HPDE6-E6E7 (cell line): ENCODE results near the gene DLX3.
"Not testable (repeated sequence)": the region's sequence is repeated elsewhere in the genome, so short reads cannot be mapped to it uniquely, and the experiment has no call there.

Experiments
- DNase-seq: peaks from one replicate; pipeline ENCODE4 v3.0.0; 2011; ENCODE audit warnings: missing footprints; ENCODE audit errors: extremely low spot score

The DLX3 gene

DNA sequence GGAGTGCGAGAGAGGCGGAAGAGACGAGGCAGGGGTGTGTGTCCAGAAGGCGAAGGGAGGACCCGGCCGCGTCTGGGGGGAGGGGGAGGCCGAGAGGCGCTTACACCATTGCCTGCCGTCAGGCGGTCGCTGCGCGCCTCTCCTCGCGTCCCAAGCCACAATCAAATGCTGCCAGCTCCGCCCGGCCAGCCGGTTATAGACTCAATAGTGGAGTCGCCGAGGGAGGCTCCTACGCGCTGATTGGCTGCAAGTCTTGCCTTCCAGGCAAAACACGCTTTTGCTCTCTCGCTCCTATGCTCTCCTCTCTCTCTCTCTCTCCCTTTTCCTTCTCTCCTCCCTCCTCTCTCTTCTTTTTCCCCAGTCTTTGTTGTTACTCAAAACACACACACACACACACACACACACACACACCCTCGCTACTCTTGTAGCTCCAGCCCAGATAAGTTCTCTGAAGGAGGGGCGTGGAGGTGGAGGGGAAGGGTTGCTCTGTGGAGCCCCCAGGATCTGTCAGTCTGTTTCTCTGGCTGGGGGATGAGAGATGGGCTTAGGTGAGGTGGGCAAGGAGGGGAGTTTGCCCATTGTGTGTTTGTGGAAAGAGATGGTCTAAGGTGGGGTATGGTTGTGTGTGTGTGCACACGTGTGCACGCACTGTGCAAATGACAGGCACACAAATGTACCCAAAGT, at the start of gene DLX3:
Gene DLX3, minus strand, starts transcription at position 170 of the 684 bp plus-strand sequence. CDS start 226 bp downstream, outside the sequence.
- peak; percentile 81 for DNase-seq

DNA sequence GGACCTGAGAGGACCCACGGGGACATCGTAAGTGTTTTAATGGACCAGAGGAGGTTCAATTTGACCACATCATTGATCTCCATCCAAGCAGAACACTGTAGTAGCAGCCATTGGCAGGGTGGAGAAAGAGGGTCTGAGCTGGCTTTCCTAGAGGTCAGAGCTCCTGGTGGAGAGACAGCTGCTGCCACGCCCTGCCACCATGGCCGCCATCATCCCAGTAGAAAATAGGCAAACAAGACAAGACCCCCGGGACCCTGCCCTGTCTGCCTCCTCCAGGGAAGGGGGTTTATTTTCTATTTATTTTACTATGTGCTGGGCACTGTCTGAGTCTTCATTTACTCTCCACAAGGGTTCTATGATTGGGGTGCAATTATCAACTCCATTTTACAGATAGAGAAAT, 49.5 kb upstream of the DLX3 start:
- no peak for DNase-seq

DNA sequence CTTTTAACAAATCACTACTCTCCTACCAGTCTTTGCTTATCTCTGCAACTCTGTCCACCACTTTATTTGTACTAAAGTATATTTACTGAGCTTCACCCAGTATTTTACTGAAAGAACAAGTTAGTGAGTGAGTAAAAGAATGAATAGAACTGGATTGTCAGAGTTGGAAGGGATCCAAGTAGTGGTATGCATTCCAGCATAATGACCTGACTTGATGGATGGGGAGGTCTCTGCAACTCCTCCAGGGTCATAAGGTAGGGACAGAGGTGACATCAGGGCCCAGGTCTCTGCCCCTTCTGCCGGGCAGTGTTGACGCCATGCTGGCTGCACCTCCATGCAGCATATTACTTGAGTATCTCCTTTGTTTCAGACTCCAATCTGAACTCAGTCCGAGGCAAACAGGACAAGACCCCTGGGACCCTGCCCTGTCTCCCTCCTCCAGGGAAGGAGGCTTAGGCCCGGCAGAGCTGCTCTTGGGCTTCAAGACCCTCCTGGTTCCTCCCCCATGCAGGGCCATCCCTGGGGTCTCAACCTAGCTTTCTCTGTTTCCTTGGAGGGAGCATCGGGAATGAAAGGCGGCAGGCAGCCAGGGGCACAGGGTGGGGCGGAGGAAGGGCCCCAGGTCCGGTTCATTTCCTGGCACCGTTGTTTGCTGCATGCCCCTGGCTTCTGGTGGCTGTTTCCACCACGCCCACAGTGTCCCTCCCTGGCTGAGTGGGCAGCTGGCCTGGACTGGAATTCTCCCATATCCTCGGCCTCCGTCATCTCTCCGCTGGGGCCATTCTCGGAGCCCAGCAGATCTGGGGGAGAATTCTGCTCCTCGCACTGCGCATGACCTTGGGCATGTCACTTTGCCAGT, 48.5 kb upstream of the DLX3 start:
- DNase-seq, result no peak

GRCh38 chr17:50042211-50042610, 47.2 kb upstream of the DLX3 start:
- DNase-seq, result no peak

- not testable (repeated sequence) for DNase-seq
These were observed 45.5 kb upstream of the DLX3 start for GRCh38 chr17:50040496-50040895.

DNA sequence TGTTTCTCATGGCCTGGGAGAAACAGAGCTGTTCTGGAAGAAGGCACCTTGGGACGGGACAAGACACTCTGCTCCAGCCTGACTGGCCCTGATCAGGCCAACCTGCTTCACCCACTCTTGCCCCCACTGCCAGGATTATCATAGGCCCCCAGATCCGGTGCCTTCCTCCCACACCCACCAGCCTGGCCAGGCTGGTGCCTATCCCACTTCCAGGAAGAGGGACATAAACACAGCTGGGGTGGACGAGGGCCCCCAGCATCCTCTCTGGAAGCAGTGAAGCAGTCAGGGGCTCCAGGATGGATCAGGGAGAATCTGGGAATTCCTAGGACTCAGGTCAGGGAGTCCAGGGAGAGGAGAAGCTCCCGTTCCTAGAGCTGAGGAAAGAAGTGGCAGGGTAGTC, 44.0 kb upstream of the DLX3 start:
- no peak for DNase-seq

- no peak for DNase-seq
These were observed 42.5 kb upstream of the DLX3 start for GRCh38 chr17:50037321-50038107.

DNA sequence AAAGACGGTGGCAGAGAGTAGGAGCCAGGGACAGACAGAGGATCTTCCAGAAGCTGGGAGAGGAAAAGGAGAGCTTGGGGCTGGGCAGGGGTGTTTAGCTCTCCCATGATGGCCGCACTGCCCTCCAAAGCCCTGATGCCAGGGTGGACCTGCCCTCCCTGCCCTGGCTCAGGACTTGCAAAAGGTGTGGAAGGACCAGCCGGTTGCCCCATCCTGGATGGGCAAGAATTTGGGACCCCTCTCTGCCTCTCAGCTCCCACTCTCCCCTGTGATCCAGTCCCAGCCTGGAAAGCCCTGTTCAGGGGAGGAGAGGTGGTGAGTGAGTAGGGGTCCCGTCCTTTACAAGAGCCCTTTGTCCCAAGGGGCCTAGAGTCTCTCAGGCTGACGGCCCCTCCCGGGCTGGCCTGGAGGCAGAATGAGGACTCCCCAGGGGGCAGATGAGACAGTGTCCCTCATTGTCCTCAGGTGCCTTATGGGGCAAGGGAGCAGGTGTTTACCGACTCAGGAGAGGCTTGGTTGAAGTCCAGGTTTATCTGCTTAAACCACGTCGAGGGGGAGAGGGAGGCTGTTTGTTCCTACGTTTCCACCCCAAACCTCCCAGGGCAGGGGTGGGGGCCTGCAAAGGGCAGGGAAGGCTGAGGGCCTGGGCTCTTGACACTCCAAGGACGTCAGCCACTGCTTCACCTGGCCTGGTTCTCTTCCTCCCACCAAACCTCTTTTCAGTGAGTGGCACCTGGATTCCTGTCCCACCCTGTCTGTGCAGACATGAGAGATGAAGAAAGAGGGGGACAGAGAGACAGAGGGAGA, 41.6 kb upstream of the DLX3 start:
- no peak for DNase-seq

DNA sequence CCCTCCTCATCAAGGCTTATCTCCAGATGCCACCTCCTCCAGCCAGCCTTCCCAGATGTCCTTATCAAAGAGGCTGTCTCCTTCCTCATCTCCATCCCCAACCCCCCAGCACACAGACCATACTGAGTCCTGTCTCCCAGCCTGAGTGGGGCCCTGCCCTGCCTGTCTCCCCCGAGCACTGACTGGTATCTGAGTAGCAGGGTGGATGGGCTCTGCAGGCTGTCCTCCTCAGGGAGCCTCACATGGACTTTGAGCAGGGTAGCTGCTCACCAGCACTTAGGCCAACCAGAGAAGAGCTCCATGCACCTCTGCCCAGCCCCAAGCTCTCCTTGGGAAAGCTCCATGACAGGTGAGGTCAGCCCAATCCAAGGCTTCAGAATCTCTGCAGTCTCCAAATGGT, 40.9 kb upstream of the DLX3 start:
- DNase-seq, result no peak

- DNase-seq, result no peak
These were observed 40.4 kb upstream of the DLX3 start for GRCh38 chr17:50035421-50035879.

GRCh38 chr17:50034498-50035364, 39.7 kb upstream of the DLX3 start:
- no peak for DNase-seq

DNA sequence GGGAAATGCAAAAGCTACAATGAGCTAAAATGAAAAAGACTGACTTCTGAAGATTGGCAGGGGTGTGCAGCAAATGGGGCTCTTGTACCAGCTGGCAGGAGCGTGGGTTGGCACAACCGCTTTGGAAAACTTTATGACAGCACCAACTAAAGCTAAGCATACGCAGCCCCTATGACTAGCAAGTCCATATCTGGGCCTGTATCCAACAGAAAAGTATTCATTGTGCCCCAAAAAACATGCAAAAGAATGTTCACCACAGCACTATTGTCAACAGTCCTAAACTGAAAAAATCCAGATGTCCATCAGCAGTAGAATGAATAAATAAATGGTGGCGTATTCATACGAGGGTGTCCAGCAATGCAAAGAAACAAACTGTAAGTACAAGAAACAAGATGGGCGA, 38.3 kb upstream of the DLX3 start:
- DNase-seq, result no peak

- no peak for DNase-seq
These were observed 34.2 kb upstream of the DLX3 start for GRCh38 chr17:50029185-50029584.

DNA sequence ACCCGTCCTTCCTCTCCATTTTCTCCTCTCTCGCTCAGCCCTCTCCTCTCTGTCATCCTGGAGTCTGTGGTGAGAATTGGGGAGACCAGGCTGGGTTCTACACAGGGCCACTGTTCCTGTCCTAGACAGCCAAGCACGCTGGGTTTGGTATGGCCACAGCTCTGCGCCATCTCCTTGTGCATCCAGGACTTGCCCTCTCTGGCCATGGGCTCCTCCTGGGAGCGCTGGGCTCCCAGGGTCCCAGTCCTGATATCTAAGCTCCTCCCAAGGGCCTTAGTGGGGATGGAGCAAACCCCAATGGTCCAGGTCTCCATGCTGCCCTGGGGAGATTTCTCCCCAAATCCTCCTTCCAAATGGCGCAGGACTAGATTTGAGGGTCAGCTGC, 33.7 kb upstream of the DLX3 start:
- no peak for DNase-seq

DNA sequence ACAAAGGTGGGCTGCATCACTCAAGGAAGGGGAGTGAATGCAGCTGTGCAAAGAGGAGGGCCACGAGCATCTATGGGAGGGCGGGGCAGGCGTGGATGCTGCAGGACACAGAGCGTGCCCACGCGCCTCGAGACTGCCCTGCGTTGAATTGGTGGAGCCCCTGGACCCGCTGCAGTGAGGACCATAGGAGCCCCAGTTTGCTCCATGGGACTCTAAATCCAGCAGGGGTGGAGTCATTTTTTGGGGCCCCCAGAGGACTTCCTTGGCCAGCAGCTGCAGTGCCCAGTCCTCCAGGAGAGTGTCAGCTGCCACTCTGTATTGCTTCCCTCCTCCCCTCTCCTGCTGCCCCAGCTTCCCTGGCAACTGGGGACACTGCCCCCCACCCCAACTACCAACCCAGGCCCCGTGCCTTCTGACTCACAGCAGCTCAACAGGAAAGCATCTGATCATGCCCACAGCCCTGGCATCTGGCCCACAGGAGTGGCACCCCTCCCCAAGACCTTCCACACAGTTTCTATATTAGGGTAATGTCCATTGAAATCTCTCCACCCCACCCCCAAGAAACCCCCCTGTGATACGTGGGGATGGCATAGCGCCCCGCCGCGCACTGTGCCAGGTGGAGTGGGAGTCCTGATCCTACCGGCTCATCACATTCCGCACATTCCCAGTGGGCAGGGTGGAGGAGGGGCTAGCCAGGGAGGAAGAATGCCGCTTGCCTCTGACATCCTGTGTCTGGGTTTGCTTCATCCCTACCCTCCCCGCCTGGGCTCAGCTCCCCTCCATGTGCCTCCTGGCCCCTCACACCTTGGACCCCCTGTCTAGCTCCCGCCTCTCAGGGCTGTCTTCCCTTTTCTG, 33.1 kb upstream of the DLX3 start:
- peak; percentile 94 for DNase-seq

GRCh38 chr17:50027172-50027880, 32.3 kb upstream of the DLX3 start:
- DNase-seq, result peak; percentile 99

GRCh38 chr17:50026837-50027171, 31.8 kb upstream of the DLX3 start:
- DNase-seq, result peak; percentile 92

GRCh38 chr17:50026046-50026675, 31.1 kb upstream of the DLX3 start:
- no peak for DNase-seq
